Occipital lobe (tissue), 2 donors: ENCODE results near the gene RANBP2. TPM values are rescaled to one million over a fixed set of nuclear protein-coding genes. Genes with fewer than 3 reads are reported as not detected.

Experiments
- DNase-seq: peaks from one replicate; lab custom pipeline; 2025; lab: John Stamatoyannopoulos, UW
- total RNA-seq: library from RNA; depleted of rRNA; stranded (reverse); fragments of >200 nt; gene quantifications from one replicate; pipeline ENCODE4 v1.2.3, GENCODE V29; 2014

Gene RANBP2
- total RNA-seq, 1 donor from 2014 or later = 99.8 TPM

GRCh38 chr2:108776475-108776874 is 57.2 kb downstream of the RANBP2 start:
- no peak for DNase-seq

- DNase-seq = no peak
These were observed 59.6 kb downstream of the RANBP2 start for GRCh38 chr2:108778857-108779256.

- DNase-seq = no peak
These were observed 66.7 kb downstream of the RANBP2 start for GRCh38 chr2:108786008-108786353.

GRCh38 chr2:108786354-108787215 is 67.3 kb downstream of the RANBP2 start, which contains the start of gene CCDC138:
Gene CCDC138 (plus strand): TSS chr2:108786771. CDS start chr2:108786823, 52 bp downstream.
- peak; percentile 80 for DNase-seq

GRCh38 chr2:108787216-108787541 is 67.9 kb downstream of the RANBP2 start:
- no peak for DNase-seq

GRCh38 chr2:108803045-108803736 is 83.9 kb downstream of the RANBP2 start:
- DNase-seq = no peak

GRCh38 chr2:108805032-108805431 is 85.8 kb downstream of the RANBP2 start:
- DNase-seq = no peak

- DNase-seq = no peak
These were observed 86.5 kb downstream of the RANBP2 start for GRCh38 chr2:108805782-108806181.

- no peak for DNase-seq
These were observed 87.3 kb downstream of the RANBP2 start for GRCh38 chr2:108806371-108807113.

- no peak for DNase-seq
These were observed 90.7 kb downstream of the RANBP2 start for GRCh38 chr2:108809936-108810335.

GRCh38 chr2:108810993-108811957 is 92.0 kb downstream of the RANBP2 start:
- DNase-seq = no peak

- DNase-seq = no peak
These were observed 94.5 kb downstream of the RANBP2 start for GRCh38 chr2:108813732-108814131.

GRCh38 chr2:108820482-108820881 is 101.2 kb downstream of the RANBP2 start:
- no peak for DNase-seq

- no peak for DNase-seq
These were observed 104.0 kb downstream of the RANBP2 start for GRCh38 chr2:108823286-108823685.

GRCh38 chr2:108824316-108825070 is 105.2 kb downstream of the RANBP2 start:
- DNase-seq = no peak

- no peak for DNase-seq
These were observed 106.0 kb downstream of the RANBP2 start for GRCh38 chr2:108825254-108825653.

GRCh38 chr2:108825736-108826135 is 106.5 kb downstream of the RANBP2 start:
- no peak for DNase-seq

GRCh38 chr2:108829578-108830310 is 110.5 kb downstream of the RANBP2 start:
- no peak for DNase-seq

- no peak for DNase-seq
These were observed 113.9 kb downstream of the RANBP2 start for GRCh38 chr2:108833219-108833618.

GRCh38 chr2:108834620-108835019 is 115.3 kb downstream of the RANBP2 start:
- DNase-seq = no peak
